ENCODE measurements around the gene CERCAM. TPM values are rescaled to one million over a fixed set of nuclear protein-coding genes. Genes with fewer than 3 reads are reported as not detected.

CERCAM gene
- total and polyA plus RNA-seq, 7 donors = 4.2 to 28.5 (median 18.2) TPM

DNA sequence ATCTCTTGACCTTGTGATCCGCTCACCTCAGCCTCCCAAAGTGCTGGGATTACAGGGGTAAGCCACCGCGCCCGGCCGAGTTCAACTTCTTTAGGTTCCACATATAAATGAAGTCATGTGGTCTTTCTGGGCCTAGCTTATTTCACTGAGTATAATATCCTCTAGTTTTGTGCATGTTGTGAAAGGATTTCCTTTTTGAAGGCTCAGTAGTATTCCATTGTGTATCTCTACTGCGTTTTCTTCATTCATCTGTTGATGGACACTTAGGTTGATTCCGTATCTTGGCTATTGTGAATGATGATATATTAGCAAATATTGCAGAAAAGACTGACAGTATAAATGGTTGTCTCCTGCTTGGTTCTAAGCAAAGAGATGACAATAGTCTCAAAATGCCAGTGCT, 55.2 kb downstream of the CERCAM start:
- Histone ChIP-seq H3K27me3 (no peaks in the 10 kb centered on the region), H3K4me3 (no peak overlapping the region), H3K36me3 (peaks cover 0 to 71% (median 23%) of the 10 kb centered on the region in 4 donors), H3K27ac (no peak overlapping the region), H3K9me3 (no peaks in the 10 kb centered on the region), H3K4me1 (no peaks in the 10 kb centered on the region)
- WGBS, 2 donors = 97 to 98% methylated on average over 7 of the region's 7 CpGs
- no peak for TF ChIP-seq POLR2A (IDR thresholded peaks at IDR 0.05)
- TF ChIP-seq EP300 (IDR thresholded peaks at IDR 0.05) = no peak
- no peak for TF ChIP-seq POLR2AphosphoS5 (IDR thresholded peaks at IDR 0.05)
- TF ChIP-seq CTCF (IDR thresholded peaks at IDR 0.05) = no peak
- intact Hi-C loops (cut with DNase I) = no loop called here
- DNase-seq = no peak

- intact Hi-C loops (cut with DNase I) = no loop called here
- H3K36me3 ChIP-seq = peaks cover 0 to 88% (median 30%) of the 10 kb centered on the region in 4 donors
- no peak for DNase-seq
- H3K27me3 ChIP-seq = no peaks in the 10 kb centered on the region
- no peak overlapping the region for H3K27ac ChIP-seq
- H3K9me3 ChIP-seq = no peaks in the 10 kb centered on the region
- TF ChIP-seq EP300 (IDR thresholded peaks at IDR 0.05) = no peak
- TF ChIP-seq POLR2AphosphoS5 (IDR thresholded peaks at IDR 0.05) = no peak
- TF ChIP-seq POLR2A (IDR thresholded peaks at IDR 0.05) = no peak
- no peak for TF ChIP-seq CTCF (IDR thresholded peaks at IDR 0.05)
- H3K4me3 ChIP-seq = no peak overlapping the region
- 90 to 98% methylated on average over 1 of the region's 1 CpG for whole genome bisulfite sequencing, 2 donors
- no peaks in the 10 kb centered on the region for H3K4me1 ChIP-seq
Observed at GRCh38 chr9:128479262-128479661, 58.6 kb downstream of the CERCAM start.

DNA sequence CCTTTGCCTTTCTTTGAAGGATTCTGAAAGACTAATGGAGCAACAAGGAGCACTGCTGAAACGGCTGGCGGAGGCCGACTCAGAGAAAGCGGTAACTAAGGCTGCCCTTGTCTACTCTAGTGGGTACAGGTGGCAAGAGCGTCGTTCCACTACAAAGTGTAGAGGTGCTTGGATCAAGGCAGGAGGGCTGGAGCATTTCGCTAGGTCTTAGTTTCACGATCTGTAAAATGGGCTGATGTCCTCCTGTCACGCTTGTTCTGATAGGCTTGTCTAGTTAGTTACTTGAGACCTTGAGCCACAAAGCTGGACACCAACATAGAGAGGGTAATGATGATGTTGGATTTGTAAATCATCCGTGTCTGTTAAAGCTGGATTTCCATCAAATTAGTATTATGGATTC, 60.9 kb downstream of the CERCAM start:
- TF ChIP-seq CTCF (IDR thresholded peaks at IDR 0.05) (no peak), EP300 (IDR thresholded peaks at IDR 0.05) (no peak), POLR2A (IDR thresholded peaks at IDR 0.05) (no peak), POLR2AphosphoS5 (IDR thresholded peaks at IDR 0.05) (no peak)
- no peaks in the 10 kb centered on the region for H3K9me3 ChIP-seq
- H3K4me1 ChIP-seq = no peaks in the 10 kb centered on the region
- 97 to 98% methylated on average over 10 of the region's 10 CpGs for WGBS, 2 donors
- no peak for DNase-seq
- no peak overlapping the region for H3K4me3 ChIP-seq
- intact Hi-C loops (cut with DNase I) = no loop called here
- H3K27ac ChIP-seq = no peak overlapping the region
- H3K36me3 ChIP-seq = peaks cover 6 to 95% (median 34%) of the 10 kb centered on the region in 4 donors
- H3K27me3 ChIP-seq = no peaks in the 10 kb centered on the region

- intact Hi-C loops (cut with DNase I) = no loop called here
- Histone ChIP-seq H3K9me3 (no peaks in the 10 kb centered on the region), H3K27ac (no peak overlapping the region), H3K27me3 (no peaks in the 10 kb centered on the region), H3K36me3 (peaks cover 6 to 96% (median 35%) of the 10 kb centered on the region in 4 donors), H3K4me3 (no peak overlapping the region), H3K4me1 (no peaks in the 10 kb centered on the region)
- 96 to 97% methylated on average over 7 of the region's 7 CpGs for WGBS, 2 donors
- DNase-seq = no peak
- no peak for TF ChIP-seq POLR2AphosphoS5 (IDR thresholded peaks at IDR 0.05)
- TF ChIP-seq CTCF (IDR thresholded peaks at IDR 0.05) = no peak
- no peak for TF ChIP-seq EP300 (IDR thresholded peaks at IDR 0.05)
- no peak for TF ChIP-seq POLR2A (IDR thresholded peaks at IDR 0.05)
Observed at GRCh38 chr9:128482186-128482585, 61.5 kb downstream of the CERCAM start.

All from sigmoid colon (tissue), 7 donors.